Neural crest cell (in vitro differentiated cells): ENCODE measurements around the gene TRIM8. TPM values are rescaled to one million over a fixed set of nuclear protein-coding genes. Genes with fewer than 3 reads are reported as not detected.
A peak's percentile ranks its signal among the peaks of the same experiment; 100 is the strongest.

Experiments
- DNase-seq: peaks from one replicate; pipeline ENCODE4 v3.0.0; 2021; ENCODE audit warnings: low read depth, mixed read lengths, low spot score
- H3K27ac Mint-ChIP-seq: one replicate; pipeline ENCODE4 v1.8.0; 2021; ENCODE audit warnings: mild to moderate bottlenecking, mixed read lengths; ENCODE audit not compliant: unreplicated experiment
- H3K27me3 Mint-ChIP-seq: 2 replicates; pipeline ENCODE4 v1.8.0; 2021; ENCODE audit warnings: low read depth, mild to moderate bottlenecking, mixed read lengths
- H3K36me3 Mint-ChIP-seq: 2 replicates; pipeline ENCODE4 v1.8.0; 2021; ENCODE audit warnings: low read depth, mild to moderate bottlenecking, mixed read lengths
- H3K4me1 Mint-ChIP-seq: 2 replicates; pipeline ENCODE4 v1.8.0; 2021; ENCODE audit warnings: mixed read lengths
- H3K4me3 Mint-ChIP-seq: one replicate; pipeline ENCODE4 v1.8.0; 2021; ENCODE audit warnings: mild to moderate bottlenecking, mixed read lengths
- H3K9me3 Mint-ChIP-seq: 2 replicates; pipeline ENCODE4 v1.8.0; 2021; ENCODE audit warnings: mixed read lengths
- total RNA-seq: library from RNA; stranded (reverse); gene quantifications from 2 replicates; pipeline ENCODE4 v1.2.1, GENCODE V29; 2021
- TF ChIP-seq, protein P1 (sequence below): fragments of 200-600 bp; sonication (generic); conservative IDR thresholded peaks from 2 replicates; pipeline ENCODE4 v1.5.0; 2021; ENCODE audit warnings: antibody characterized with exemption, mild to moderate bottlenecking

Gene TRIM8
- total RNA-seq, 1 donor from 2014 or later, result 76.9 TPM

GRCh38 chr10:102649797-102650654 is 5.7 kb downstream of the TRIM8 start:
- Mint-ChIP-seq H3K4me1 (peaks cover 75% of the 10 kb centered on the region), H3K9me3 (no peaks in the 10 kb centered on the region), H3K4me3 (peak overlapping the region; percentile 98), H3K27me3 (peaks cover 3% of the 10 kb centered on the region), H3K27ac (peak overlapping the region; percentile 95), H3K36me3 (peaks cover 3% of the 10 kb centered on the region)
- DNase-seq, result no peak
- TF ChIP-seq, protein P1, sequence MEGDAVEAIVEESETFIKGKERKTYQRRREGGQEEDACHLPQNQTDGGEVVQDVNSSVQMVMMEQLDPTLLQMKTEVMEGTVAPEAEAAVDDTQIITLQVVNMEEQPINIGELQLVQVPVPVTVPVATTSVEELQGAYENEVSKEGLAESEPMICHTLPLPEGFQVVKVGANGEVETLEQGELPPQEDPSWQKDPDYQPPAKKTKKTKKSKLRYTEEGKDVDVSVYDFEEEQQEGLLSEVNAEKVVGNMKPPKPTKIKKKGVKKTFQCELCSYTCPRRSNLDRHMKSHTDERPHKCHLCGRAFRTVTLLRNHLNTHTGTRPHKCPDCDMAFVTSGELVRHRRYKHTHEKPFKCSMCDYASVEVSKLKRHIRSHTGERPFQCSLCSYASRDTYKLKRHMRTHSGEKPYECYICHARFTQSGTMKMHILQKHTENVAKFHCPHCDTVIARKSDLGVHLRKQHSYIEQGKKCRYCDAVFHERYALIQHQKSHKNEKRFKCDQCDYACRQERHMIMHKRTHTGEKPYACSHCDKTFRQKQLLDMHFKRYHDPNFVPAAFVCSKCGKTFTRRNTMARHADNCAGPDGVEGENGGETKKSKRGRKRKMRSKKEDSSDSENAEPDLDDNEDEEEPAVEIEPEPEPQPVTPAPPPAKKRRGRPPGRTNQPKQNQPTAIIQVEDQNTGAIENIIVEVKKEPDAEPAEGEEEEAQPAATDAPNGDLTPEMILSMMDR, result no peak

- TF ChIP-seq, protein P1, result no peak
- Mint-ChIP-seq H3K27ac (peak overlapping the region; percentile 50), H3K4me1 (peaks cover 72% of the 10 kb centered on the region), H3K36me3 (peaks cover 7% of the 10 kb centered on the region), H3K27me3 (no peaks in the 10 kb centered on the region), H3K9me3 (no peaks in the 10 kb centered on the region), H3K4me3 (peak overlapping the region; percentile 98)
- no peak for DNase-seq
Observed at GRCh38 chr10:102650655-102651454, 6.6 kb downstream of the TRIM8 start.

- TF ChIP-seq, protein P1, result no peak
- peaks cover 64% of the 10 kb centered on the region for H3K4me1 Mint-ChIP-seq
- H3K27me3 Mint-ChIP-seq, result no peaks in the 10 kb centered on the region
- H3K36me3 Mint-ChIP-seq, result peaks cover 7% of the 10 kb centered on the region
- peak overlapping the region; percentile 50 for H3K27ac Mint-ChIP-seq
- H3K4me3 Mint-ChIP-seq, result peak overlapping the region; percentile 64
- H3K9me3 Mint-ChIP-seq, result no peaks in the 10 kb centered on the region
- no peak for DNase-seq
Observed at GRCh38 chr10:102651455-102652169, 7.3 kb downstream of the TRIM8 start.

DNA sequence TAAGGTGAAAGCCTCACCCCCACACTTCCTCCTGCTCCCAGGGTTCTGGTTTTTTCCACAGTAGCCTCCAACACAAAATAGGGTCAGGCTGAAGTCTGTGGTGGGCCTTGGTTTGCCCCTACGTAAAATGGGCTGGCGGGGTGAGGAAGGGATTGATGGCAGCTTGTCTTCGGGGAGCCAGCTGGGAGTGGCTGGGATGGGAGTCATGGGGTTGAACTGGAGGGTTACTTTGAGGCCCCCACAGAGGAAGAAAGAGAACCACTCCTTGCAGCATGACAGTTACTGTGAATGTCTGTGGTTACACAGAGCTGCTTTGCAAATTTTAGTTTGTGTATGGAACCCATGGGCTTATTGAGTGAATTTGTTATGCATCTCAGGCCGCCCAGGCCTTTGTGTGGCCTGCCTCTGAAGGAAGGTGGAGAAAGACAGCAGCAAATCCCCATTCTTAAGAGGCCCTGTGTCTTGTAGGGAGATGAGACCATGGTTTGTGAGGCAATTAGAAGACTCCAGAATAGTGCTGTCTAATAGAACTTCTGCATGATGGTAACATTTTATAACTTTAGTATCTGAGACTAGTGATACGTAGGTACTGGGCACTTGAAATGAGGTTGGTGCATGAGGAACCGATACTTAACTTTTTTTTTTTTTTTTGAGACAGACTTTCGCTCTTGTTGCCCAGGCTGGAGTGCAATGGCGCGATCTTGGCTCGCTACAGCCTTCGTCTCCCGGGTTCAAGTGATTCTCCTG is 8.1 kb downstream of the TRIM8 start:
- Mint-ChIP-seq H3K4me1 (peaks cover 57% of the 10 kb centered on the region), H3K36me3 (peaks cover 9% of the 10 kb centered on the region), H3K4me3 (peak overlapping the region; percentile 64), H3K9me3 (no peaks in the 10 kb centered on the region), H3K27ac (no peak overlapping the region), H3K27me3 (no peaks in the 10 kb centered on the region)
- no peak for DNase-seq
- TF ChIP-seq, protein P1, result no peak

- peak overlapping the region; percentile 83 for H3K27ac Mint-ChIP-seq
- peaks cover 10% of the 10 kb centered on the region for H3K36me3 Mint-ChIP-seq
- H3K9me3 Mint-ChIP-seq, result no peaks in the 10 kb centered on the region
- peak overlapping the region; percentile 8 for H3K4me3 Mint-ChIP-seq
- no peaks in the 10 kb centered on the region for H3K27me3 Mint-ChIP-seq
- TF ChIP-seq, protein P1, result no peak
- DNase-seq, result no peak
- H3K4me1 Mint-ChIP-seq, result peaks cover 50% of the 10 kb centered on the region
Observed at GRCh38 chr10:102653060-102653459, 8.8 kb downstream of the TRIM8 start.
